WI38 (cell line): ENCODE data around the gene ZFYVE26.

Experiments used
- H3K4me3 ChIP-seq: 2 replicates; pipeline ENCODE4 v1.5.1; 2011; ENCODE audit warnings: low read depth, mild to moderate bottlenecking, control low read depth, low read length
- TF ChIP-seq, protein P1 (sequence below): IDR thresholded peaks from 2 replicates; pipeline ENCODE4 v1.5.1; 2012; ENCODE audit warnings: low read depth, mild to moderate bottlenecking, control low read depth, low read length

Gene ZFYVE26

DNA sequence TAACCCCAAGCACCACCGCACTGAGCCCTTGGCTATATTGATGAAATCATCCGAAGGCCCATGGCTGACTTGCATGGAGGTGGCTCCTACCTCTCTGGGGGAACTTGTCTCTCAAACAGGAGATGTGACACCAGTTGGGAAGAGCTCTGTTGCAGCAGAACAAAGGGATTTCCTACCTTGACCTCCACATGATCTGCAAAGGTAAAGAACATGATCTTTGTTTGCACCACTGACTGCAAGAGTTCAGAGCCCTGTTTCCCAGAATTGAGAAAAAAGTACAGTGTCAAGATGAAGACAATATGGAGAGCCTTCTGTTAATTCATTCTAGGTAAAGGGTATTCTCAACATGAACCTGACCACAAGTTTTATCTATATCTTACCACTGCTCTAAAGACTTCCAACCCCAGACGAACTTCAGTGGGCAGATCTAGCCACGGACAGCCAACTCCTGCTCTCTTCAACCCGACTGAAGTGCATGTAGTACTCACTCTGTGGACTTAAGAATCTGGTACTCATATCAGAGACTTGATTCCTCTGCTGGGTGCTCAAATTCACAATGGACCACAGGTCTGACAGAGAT is 32.1 kb downstream of the ZFYVE26 start:
- TF ChIP-seq, protein P1, sequence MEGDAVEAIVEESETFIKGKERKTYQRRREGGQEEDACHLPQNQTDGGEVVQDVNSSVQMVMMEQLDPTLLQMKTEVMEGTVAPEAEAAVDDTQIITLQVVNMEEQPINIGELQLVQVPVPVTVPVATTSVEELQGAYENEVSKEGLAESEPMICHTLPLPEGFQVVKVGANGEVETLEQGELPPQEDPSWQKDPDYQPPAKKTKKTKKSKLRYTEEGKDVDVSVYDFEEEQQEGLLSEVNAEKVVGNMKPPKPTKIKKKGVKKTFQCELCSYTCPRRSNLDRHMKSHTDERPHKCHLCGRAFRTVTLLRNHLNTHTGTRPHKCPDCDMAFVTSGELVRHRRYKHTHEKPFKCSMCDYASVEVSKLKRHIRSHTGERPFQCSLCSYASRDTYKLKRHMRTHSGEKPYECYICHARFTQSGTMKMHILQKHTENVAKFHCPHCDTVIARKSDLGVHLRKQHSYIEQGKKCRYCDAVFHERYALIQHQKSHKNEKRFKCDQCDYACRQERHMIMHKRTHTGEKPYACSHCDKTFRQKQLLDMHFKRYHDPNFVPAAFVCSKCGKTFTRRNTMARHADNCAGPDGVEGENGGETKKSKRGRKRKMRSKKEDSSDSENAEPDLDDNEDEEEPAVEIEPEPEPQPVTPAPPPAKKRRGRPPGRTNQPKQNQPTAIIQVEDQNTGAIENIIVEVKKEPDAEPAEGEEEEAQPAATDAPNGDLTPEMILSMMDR: no peak
- no peak overlapping the region for H3K4me3 ChIP-seq

DNA sequence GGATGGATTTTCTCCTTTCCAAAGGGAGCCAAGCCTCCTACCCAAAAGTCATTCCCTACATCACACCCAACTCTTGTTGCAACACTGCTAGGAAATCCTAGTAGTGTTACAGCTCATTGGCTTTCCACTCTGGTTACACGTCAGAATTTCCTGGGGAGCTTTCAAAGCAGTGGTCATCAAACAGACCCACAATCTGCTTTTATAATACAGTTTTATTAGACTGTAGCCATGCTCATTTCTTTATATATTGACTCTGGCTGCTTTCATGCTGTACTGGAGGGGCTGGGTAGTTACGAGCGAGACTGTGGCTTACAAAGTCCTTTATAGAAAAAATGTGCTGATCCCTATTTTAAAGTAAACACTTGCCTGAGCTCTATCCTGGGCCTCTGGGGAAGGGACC is 34.3 kb downstream of the ZFYVE26 start:
- TF ChIP-seq, protein P1: no peak
- no peak overlapping the region for H3K4me3 ChIP-seq

DNA sequence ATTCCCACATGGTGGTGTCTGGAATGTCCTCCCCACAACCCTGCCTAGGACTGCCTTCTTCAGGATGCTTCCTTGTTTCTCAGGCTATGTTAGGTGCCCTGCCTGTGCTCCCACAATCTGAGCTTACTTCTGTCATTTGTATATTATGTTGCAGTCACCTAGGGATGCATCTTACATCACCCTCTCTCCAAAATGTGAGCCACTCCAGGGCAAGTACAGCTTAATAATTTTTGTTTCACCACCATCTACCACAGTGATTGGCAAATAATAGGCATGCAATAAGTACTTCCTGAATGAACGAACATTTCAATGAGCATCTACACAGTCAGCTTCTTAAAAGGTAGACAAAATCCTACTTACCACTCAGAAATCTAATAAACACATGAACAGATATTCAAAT is 37.6 kb downstream of the ZFYVE26 start:
- no peak overlapping the region for H3K4me3 ChIP-seq
- TF ChIP-seq, protein P1: no peak

DNA sequence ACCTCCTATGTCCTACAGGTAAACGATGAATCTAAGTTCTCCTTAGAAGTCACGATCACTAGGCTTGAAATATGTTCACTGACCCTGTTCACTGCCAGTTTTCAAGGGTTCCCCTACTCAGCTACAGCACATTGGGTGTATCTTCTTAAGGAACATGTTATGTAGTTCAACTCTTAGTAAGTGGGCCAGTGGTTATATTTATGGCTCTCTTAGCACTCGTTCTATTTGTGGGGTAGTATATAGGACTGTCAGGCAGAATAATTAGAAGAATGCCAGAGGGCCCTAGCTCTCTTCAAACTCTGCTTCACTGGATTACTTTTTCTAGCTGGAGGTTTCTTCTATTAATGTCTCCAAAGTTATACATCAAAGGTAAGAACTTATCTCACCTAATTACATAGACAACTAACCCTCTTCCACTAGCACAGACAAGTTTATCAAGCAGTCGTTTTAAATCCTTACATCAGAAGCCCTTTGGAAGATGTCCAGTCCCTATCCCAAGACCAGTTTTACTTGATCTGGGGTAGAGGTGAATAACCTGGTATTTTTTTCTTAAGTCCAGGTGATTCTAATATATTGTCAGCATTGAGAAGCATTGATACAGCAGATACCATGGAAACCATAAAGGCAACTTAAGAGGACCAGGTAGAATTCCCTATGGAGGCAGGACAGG is 39.6 kb downstream of the ZFYVE26 start:
- TF ChIP-seq, protein P1: no peak
- H3K4me3 ChIP-seq: no peak overlapping the region

DNA sequence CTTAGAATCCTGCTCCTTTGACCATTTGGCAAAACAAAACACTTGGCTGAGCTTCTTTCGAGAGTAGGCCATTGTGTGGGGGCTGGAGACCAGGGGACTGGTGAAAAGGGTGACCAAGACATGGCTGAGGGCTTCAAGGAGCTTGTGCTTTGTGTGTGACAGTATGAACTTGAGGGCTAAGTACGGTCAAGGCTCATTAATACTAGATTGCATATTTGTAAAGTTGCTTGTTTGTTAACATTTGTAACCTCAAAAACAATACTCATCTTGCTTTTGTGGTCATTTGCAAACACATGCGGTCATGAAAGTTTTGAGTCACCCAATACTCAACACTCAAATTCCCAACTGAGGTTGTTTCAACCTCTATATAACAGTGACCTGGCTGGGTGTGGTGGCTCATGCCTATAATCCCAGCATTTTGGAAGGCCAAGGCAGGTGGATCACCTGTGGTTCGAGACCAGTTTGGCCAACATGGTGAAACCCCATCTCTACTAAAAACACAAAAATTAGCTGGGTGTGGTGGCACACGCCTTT is 42.5 kb downstream of the ZFYVE26 start:
- H3K4me3 ChIP-seq: no peak overlapping the region

DNA sequence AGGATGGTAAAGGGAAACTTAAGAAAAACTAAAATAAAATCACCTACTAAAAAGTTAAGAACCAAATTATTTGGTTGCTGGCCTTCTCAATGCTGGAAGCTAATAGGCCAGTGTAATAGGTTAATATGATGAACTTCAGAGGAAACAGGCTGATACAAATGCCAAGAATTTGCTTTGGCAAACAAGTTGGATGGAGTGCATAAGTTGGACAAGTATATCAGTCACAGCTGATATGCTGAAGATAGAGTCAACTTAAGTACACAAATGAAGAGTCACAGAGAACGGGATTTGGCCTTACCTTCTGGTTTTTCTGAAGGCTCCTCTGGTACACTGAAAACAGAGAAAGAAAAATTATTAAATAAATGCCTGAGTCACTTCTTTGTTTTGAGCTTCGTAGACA is 48.2 kb downstream of the ZFYVE26 start:
- no peak overlapping the region for H3K4me3 ChIP-seq
- TF ChIP-seq, protein P1: no peak

More for the DNA sequence above, 42.5 kb downstream of the ZFYVE26 start:
- TF ChIP-seq, protein P1: no peak

DNA sequence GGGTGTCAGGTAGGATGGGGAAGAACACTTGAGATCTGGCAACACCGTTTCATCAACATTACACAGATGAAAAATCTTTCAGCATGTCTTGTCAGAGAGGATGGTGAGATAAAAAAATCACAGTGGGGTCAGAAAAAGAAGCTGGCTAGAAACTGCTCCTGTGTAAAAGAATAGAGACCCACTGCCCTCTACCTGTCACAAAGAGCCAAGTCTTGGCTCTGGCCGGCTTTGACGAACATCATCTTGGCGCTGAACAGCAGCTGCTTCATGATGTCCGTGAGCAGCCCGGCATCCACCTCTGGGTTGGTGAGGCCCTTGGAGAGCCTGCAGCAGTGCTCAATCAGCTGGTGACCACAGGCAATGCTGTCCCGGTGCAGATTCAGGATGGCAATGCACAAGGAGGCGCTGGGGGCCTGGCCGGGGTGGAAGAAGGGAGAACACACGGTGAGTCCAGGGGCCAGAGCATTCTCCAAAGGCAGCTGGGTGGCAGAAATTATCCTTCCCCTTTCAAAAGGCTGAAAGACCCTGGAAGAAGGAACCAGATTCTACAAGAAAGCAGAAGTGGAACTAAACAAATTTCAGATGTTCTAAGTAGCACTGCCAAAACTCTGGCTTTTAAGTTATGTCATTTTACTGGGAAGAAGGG is 50.2 kb downstream of the ZFYVE26 start:
- no peak overlapping the region for H3K4me3 ChIP-seq

More for the DNA sequence above, 50.2 kb downstream of the ZFYVE26 start:
- TF ChIP-seq, protein P1: no peak
